GM12878 (cell line): ENCODE results near the gene LIG1. TPM values are rescaled to one million over a fixed set of nuclear protein-coding genes. Genes with fewer than 3 reads are reported as not detected.

Experiments
- polyA plus RNA-seq, 11 experiments: library from polyadenylated mRNA; depleted of rRNA in 4 of 11; unstranded in 6 of 11; stranded (reverse) in 5 of 11; fragments of >200 nt; fragmentation: Nextera tagmentation in 4 of 11; fragmentation: Illumina TruSeq in 1 of 11; extraction: Ambion mirVana in 4 of 11; extraction: Trizol in 1 of 11; gene quantifications; 1 replicate in 1 of 11; 2 replicates in 10 of 11; pipeline versions ENCODE4 v1.2.1 to v1.2.3, GENCODE V29; 2011 to 2016; ENCODE audit warnings: inconsistent platforms in 2 of 11, missing spikeins in 2 of 11, low read depth in 1 of 11
- total RNA-seq, 4 experiments: library from RNA; depleted of rRNA in 3 of 4; stranded (reverse); fragments of >200 nt in 3 of 4; fragmentation: Illumina TruSeq in 1 of 4; extraction: Trizol in 1 of 4; gene quantifications; 2 replicates each; pipeline versions ENCODE4 v1.2.1 to v1.2.3, GENCODE V29; 2013 to 2021

LIG1 gene
- total and polyA plus RNA-seq, 10 of the 15 experiments (the other 5 are each of a cell fraction or from before 2014, with no cell fraction given), result 7.8 to 117 (median 73.7) TPM

Other genes starting within 250 kb of the LIG1 start
Only the 7 nearest of the 12 such genes appear.
- gene ELSPBP1, start 175.7 kb downstream of the LIG1 start, total RNA-seq (2014; rRNA removed), result not detected in 2 replicates
- gene ELSPBP1, start 175.7 kb downstream of the LIG1 start, total RNA-seq (2014; rRNA removed; fragmentation: Illumina TruSeq; extraction: Trizol), result not detected in 2 replicates
- not detected in 2 replicates for gene ELSPBP1, start 175.7 kb downstream of the LIG1 start, total RNA-seq (2021)
- gene ELSPBP1, start 175.7 kb downstream of the LIG1 start, polyA plus RNA-seq (2011; rRNA removed), result not detected in 2 replicates
- not detected in 2 replicates for gene ELSPBP1, start 175.7 kb downstream of the LIG1 start, polyA plus RNA-seq (2014; fragmentation: Illumina TruSeq; extraction: Trizol)
- not detected for gene ELSPBP1, start 175.7 kb downstream of the LIG1 start, polyA plus RNA-seq (2014; fragmentation: Nextera tagmentation; extraction: Ambion mirVana)
- gene ELSPBP1, start 175.7 kb downstream of the LIG1 start, polyA plus RNA-seq (2014; rRNA removed), result not detected in 2 replicates
- not detected for gene ELSPBP1, start 175.7 kb downstream of the LIG1 start, polyA plus RNA-seq (2016; fragmentation: Nextera tagmentation; extraction: Ambion mirVana)
- not detected in 2 replicates for gene CABP5, start 126.3 kb downstream of the LIG1 start, total RNA-seq (2014; rRNA removed)
- gene CABP5, start 126.3 kb downstream of the LIG1 start, total RNA-seq (2014; rRNA removed; fragmentation: Illumina TruSeq; extraction: Trizol), result not detected in 2 replicates
- not detected in 2 replicates for gene CABP5, start 126.3 kb downstream of the LIG1 start, total RNA-seq (2021)
- gene CABP5, start 126.3 kb downstream of the LIG1 start, polyA plus RNA-seq (2011; rRNA removed), result not detected in 2 replicates
- gene CABP5, start 126.3 kb downstream of the LIG1 start, polyA plus RNA-seq (2014; fragmentation: Illumina TruSeq; extraction: Trizol), result not detected in 2 replicates
- not detected for gene CABP5, start 126.3 kb downstream of the LIG1 start, polyA plus RNA-seq (2014; fragmentation: Nextera tagmentation; extraction: Ambion mirVana)
- gene CABP5, start 126.3 kb downstream of the LIG1 start, polyA plus RNA-seq (2014; rRNA removed), result not detected in 2 replicates
- gene CABP5, start 126.3 kb downstream of the LIG1 start, polyA plus RNA-seq (2016; fragmentation: Nextera tagmentation; extraction: Ambion mirVana), result not detected
- gene PLA2G4C, start 59.5 kb downstream of the LIG1 start, total RNA-seq (2014; rRNA removed), result 1.1 and 1.3 TPM in 2 replicates
- 1.1 and 2.4 TPM in 2 replicates for gene PLA2G4C, start 59.5 kb downstream of the LIG1 start, total RNA-seq (2014; rRNA removed; fragmentation: Illumina TruSeq; extraction: Trizol)
- 2.3 and 2.7 TPM in 2 replicates for gene PLA2G4C, start 59.5 kb downstream of the LIG1 start, total RNA-seq (2021)
- gene PLA2G4C, start 59.5 kb downstream of the LIG1 start, polyA plus RNA-seq (2011; rRNA removed), result 3.6 and 5.6 TPM in 2 replicates
- 0.35 and 1.1 TPM in 2 replicates for gene PLA2G4C, start 59.5 kb downstream of the LIG1 start, polyA plus RNA-seq (2014; fragmentation: Illumina TruSeq; extraction: Trizol)
- gene PLA2G4C, start 59.5 kb downstream of the LIG1 start, polyA plus RNA-seq (2014; fragmentation: Nextera tagmentation; extraction: Ambion mirVana), result under 1 TPM; 0.53 to 0.64 TPM
- gene PLA2G4C, start 59.5 kb downstream of the LIG1 start, polyA plus RNA-seq (2014; rRNA removed), result 1.0 and 1.4 TPM in 2 replicates
- 1 to 10 TPM in 1 of 2 experiments, under 1 TPM in 1; 0.92 to 2.2 TPM for gene PLA2G4C, start 59.5 kb downstream of the LIG1 start, polyA plus RNA-seq (2016; fragmentation: Nextera tagmentation; extraction: Ambion mirVana)
- gene ZSWIM9, start 336 bp upstream of the LIG1 start, total RNA-seq (2014; rRNA removed), result 1.8 TPM in 2 replicates
- gene ZSWIM9, start 336 bp upstream of the LIG1 start, total RNA-seq (2014; rRNA removed; fragmentation: Illumina TruSeq; extraction: Trizol), result 0.76 and 1.2 TPM in 2 replicates
- gene ZSWIM9, start 336 bp upstream of the LIG1 start, total RNA-seq (2021), result 5.7 and 6.2 TPM in 2 replicates
- 0.35 and 0.50 TPM in 2 replicates for gene ZSWIM9, start 336 bp upstream of the LIG1 start, polyA plus RNA-seq (2011; rRNA removed)
- gene ZSWIM9, start 336 bp upstream of the LIG1 start, polyA plus RNA-seq (2014; fragmentation: Illumina TruSeq; extraction: Trizol), result 0.92 and 1.4 TPM in 2 replicates
- under 1 TPM in 1 of 2 experiments, not detected in 1; 0.29 TPM for gene ZSWIM9, start 336 bp upstream of the LIG1 start, polyA plus RNA-seq (2014; fragmentation: Nextera tagmentation; extraction: Ambion mirVana)
- gene ZSWIM9, start 336 bp upstream of the LIG1 start, polyA plus RNA-seq (2014; rRNA removed), result 2.4 and 3.4 TPM in 2 replicates
- gene ZSWIM9, start 336 bp upstream of the LIG1 start, polyA plus RNA-seq (2016; fragmentation: Nextera tagmentation; extraction: Ambion mirVana), result 1 to 10 TPM; 1.2 to 1.7 TPM
- gene CARD8, start 85.6 kb upstream of the LIG1 start, total RNA-seq (2014; rRNA removed), result 39.4 and 39.8 TPM in 2 replicates
- 52.5 and 63.7 TPM in 2 replicates for gene CARD8, start 85.6 kb upstream of the LIG1 start, total RNA-seq (2014; rRNA removed; fragmentation: Illumina TruSeq; extraction: Trizol)
- gene CARD8, start 85.6 kb upstream of the LIG1 start, total RNA-seq (2021), result 47.2 and 48.2 TPM in 2 replicates
- gene CARD8, start 85.6 kb upstream of the LIG1 start, polyA plus RNA-seq (2011; rRNA removed), result 56.5 and 66.1 TPM in 2 replicates
- 69.8 and 91.0 TPM in 2 replicates for gene CARD8, start 85.6 kb upstream of the LIG1 start, polyA plus RNA-seq (2014; fragmentation: Illumina TruSeq; extraction: Trizol)
- gene CARD8, start 85.6 kb upstream of the LIG1 start, polyA plus RNA-seq (2014; fragmentation: Nextera tagmentation; extraction: Ambion mirVana), result 10 to 100 TPM; 41.7 to 44.0 TPM
- 41.4 and 49.2 TPM in 2 replicates for gene CARD8, start 85.6 kb upstream of the LIG1 start, polyA plus RNA-seq (2014; rRNA removed)
- gene CARD8, start 85.6 kb upstream of the LIG1 start, polyA plus RNA-seq (2016; fragmentation: Nextera tagmentation; extraction: Ambion mirVana), result 10 to 100 TPM; 42.3 to 43.2 TPM
- gene ZNF114, start 99.7 kb upstream of the LIG1 start, total RNA-seq (2014; rRNA removed), result 5.0 TPM in 2 replicates
- 6.1 TPM in 2 replicates for gene ZNF114, start 99.7 kb upstream of the LIG1 start, total RNA-seq (2014; rRNA removed; fragmentation: Illumina TruSeq; extraction: Trizol)
- gene ZNF114, start 99.7 kb upstream of the LIG1 start, total RNA-seq (2021), result 2.9 and 5.7 TPM in 2 replicates
- gene ZNF114, start 99.7 kb upstream of the LIG1 start, polyA plus RNA-seq (2011; rRNA removed), result 0.09 TPM in 1 of 2 replicates, not detected in the other
- 5.6 and 5.7 TPM in 2 replicates for gene ZNF114, start 99.7 kb upstream of the LIG1 start, polyA plus RNA-seq (2014; fragmentation: Illumina TruSeq; extraction: Trizol)
- 1 to 10 TPM; 1.0 to 2.0 TPM for gene ZNF114, start 99.7 kb upstream of the LIG1 start, polyA plus RNA-seq (2014; fragmentation: Nextera tagmentation; extraction: Ambion mirVana)
- 3.5 and 3.8 TPM in 2 replicates for gene ZNF114, start 99.7 kb upstream of the LIG1 start, polyA plus RNA-seq (2014; rRNA removed)
- gene ZNF114, start 99.7 kb upstream of the LIG1 start, polyA plus RNA-seq (2016; fragmentation: Nextera tagmentation; extraction: Ambion mirVana), result 1 to 10 TPM; 4.9 to 5.7 TPM
- 97.5 and 99.1 TPM in 2 replicates for gene EMP3, start 155.2 kb upstream of the LIG1 start, total RNA-seq (2014; rRNA removed)
- gene EMP3, start 155.2 kb upstream of the LIG1 start, total RNA-seq (2014; rRNA removed; fragmentation: Illumina TruSeq; extraction: Trizol), result 126 and 137 TPM in 2 replicates
- 145 and 147 TPM in 2 replicates for gene EMP3, start 155.2 kb upstream of the LIG1 start, total RNA-seq (2021)
- gene EMP3, start 155.2 kb upstream of the LIG1 start, polyA plus RNA-seq (2011; rRNA removed), result 68.8 and 128 TPM in 2 replicates
- 139 and 149 TPM in 2 replicates for gene EMP3, start 155.2 kb upstream of the LIG1 start, polyA plus RNA-seq (2014; fragmentation: Illumina TruSeq; extraction: Trizol)
- 10 to 100 TPM; 53.2 to 73.6 TPM for gene EMP3, start 155.2 kb upstream of the LIG1 start, polyA plus RNA-seq (2014; fragmentation: Nextera tagmentation; extraction: Ambion mirVana)
- gene EMP3, start 155.2 kb upstream of the LIG1 start, polyA plus RNA-seq (2014; rRNA removed), result 224 and 261 TPM in 2 replicates
- 100 to 1,000 TPM; 184 to 200 TPM for gene EMP3, start 155.2 kb upstream of the LIG1 start, polyA plus RNA-seq (2016; fragmentation: Nextera tagmentation; extraction: Ambion mirVana)